ENCODE results near the gene DDX56. TPM values are rescaled to one million over a fixed set of nuclear protein-coding genes. Genes with fewer than 3 reads are reported as not detected.
A peak's percentile ranks its signal among the peaks of the same experiment; 100 is the strongest.

The DDX56 gene
- total RNA-seq, 1 donor from 2014 or later = 28.4 TPM

GRCh38 chr7:44595934-44596635, 22.4 kb upstream of the DDX56 start:
- DNase-seq (ENCODE audit: low spot score) = no peak

- no peak for DNase-seq (ENCODE audit: low spot score)
These were observed 17.2 kb upstream of the DDX56 start for GRCh38 chr7:44590910-44591309.

GRCh38 chr7:44587843-44588711, 14.4 kb upstream of the DDX56 start:
- peak; percentile 61 for DNase-seq (ENCODE audit: low spot score)

- no peak for DNase-seq (ENCODE audit: low spot score)
These were observed 9.6 kb upstream of the DDX56 start for GRCh38 chr7:44583146-44583865.

- DNase-seq (ENCODE audit: low spot score) = peak; percentile 99
These were observed 8.3 kb upstream of the DDX56 start, which contains the start of gene TMED4 for GRCh38 chr7:44581879-44582603. TSS of gene TMED4 (minus strand) at chr7:44582231. CDS start at chr7:44582206, 25 bp downstream.

GRCh38 chr7:44580945-44581878, 7.5 kb upstream of the DDX56 start:
- DNase-seq (ENCODE audit: low spot score) = no peak

GRCh38 chr7:44576228-44576627, 2.5 kb upstream of the DDX56 start:
- DNase-seq (ENCODE audit: low spot score) = no peak

GRCh38 chr7:44575054-44575453, 1.3 kb upstream of the DDX56 start:
- DNase-seq (ENCODE audit: low spot score) = no peak

GRCh38 chr7:44574287-44574872, 672 bp upstream of the DDX56 start:
- DNase-seq (ENCODE audit: low spot score) = no peak

- DNase-seq (ENCODE audit: low spot score) = no peak
These were observed 937 bp downstream of the DDX56 start for GRCh38 chr7:44572771-44573170.

- DNase-seq (ENCODE audit: low spot score) = no peak
These were observed 3.7 kb downstream of the DDX56 start for GRCh38 chr7:44569959-44570358.

GRCh38 chr7:44568771-44569560, 4.7 kb downstream of the DDX56 start:
- no peak for DNase-seq (ENCODE audit: low spot score)

- no peak for DNase-seq (ENCODE audit: low spot score)
These were observed 5.8 kb downstream of the DDX56 start for GRCh38 chr7:44567884-44568283.

- no peak for DNase-seq (ENCODE audit: low spot score)
These were observed 7.0 kb downstream of the DDX56 start for GRCh38 chr7:44566680-44567079.

- no peak for DNase-seq (ENCODE audit: low spot score)
These were observed 7.7 kb downstream of the DDX56 start for GRCh38 chr7:44565795-44566559.

GRCh38 chr7:44565097-44565794, 8.5 kb downstream of the DDX56 start:
- peak; percentile 42 for DNase-seq (ENCODE audit: low spot score)

GRCh38 chr7:44564606-44565005, 9.1 kb downstream of the DDX56 start:
- DNase-seq (ENCODE audit: low spot score) = no peak
